HG02840 (cell line): ENCODE data around the gene AMBRA1.
"Not testable (repeated sequence)": the region's sequence is repeated elsewhere in the genome, so short reads cannot be mapped to it uniquely, and the experiment has no call there.

Source experiments
- ATAC-seq: cut with Tn5 transposase; IDR thresholded peaks from one replicate; pipeline ENCODE4 v1.9.1; 2021; ENCODE audit warnings: mild to moderate bottlenecking, moderate library complexity, moderate number of reproducible peaks; ENCODE audit not compliant: unreplicated experiment, low FRiP score

AMBRA1 gene

GRCh38 chr11:46588131-46588530, 5.7 kb downstream of the AMBRA1 start:
- no peak for ATAC-seq

- ATAC-seq, result not testable (repeated sequence)
These were observed 10.3 kb downstream of the AMBRA1 start for GRCh38 chr11:46583513-46583912.

DNA sequence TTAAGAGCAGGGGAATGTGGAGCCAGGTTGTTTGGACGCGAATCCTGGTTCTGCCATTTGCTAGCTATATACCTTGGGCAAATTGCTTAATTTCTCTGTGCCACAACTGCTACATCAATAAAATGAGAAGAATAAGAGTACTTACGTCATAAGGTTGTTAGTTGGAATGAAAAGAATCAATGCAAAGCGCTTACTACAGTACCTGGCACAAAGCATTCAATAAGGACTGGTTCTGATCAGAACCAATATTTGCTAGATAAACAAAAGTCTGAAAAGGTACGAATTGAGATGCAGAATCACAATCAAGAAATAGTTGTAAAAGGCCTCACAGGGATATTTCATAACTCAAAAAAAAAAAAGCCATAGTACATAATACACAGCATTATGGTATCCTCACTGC, 11.2 kb downstream of the AMBRA1 start:
- ATAC-seq, result no peak

GRCh38 chr11:46577058-46577457, 16.8 kb downstream of the AMBRA1 start:
- no peak for ATAC-seq

GRCh38 chr11:46574656-46575055, 19.2 kb downstream of the AMBRA1 start:
- ATAC-seq, result no peak

- no peak for ATAC-seq
These were observed 22.9 kb downstream of the AMBRA1 start for GRCh38 chr11:46570790-46571398.

DNA sequence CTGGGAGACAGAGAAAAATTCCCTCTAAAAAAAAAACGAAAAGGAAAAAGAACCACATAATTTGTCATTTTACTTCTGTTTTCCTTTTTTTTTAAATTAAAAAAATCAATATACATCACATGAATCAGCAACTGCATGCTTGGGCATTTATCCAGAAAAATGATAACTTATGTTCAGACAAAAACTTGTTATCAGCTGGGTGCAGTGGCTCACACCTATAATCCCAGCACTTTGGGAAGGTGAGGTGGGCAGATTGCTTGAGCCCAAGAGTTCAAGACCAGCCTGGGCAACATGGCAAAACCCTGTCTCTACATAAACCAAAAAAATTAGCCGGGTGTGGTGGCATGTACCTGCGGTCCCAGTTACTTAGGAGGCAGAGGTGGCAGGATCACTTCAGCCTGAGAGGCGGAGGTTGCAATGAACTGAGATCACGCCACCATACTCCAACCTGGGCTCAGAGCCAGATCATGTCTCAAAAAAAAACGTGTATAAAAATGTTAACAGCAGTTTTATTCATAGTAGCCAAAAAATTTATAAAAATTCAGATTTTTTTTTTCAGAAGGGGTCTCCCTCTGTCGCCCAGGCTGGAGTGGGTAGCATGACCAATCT, 28.5 kb downstream of the AMBRA1 start:
- no peak for ATAC-seq

GRCh38 chr11:46564459-46564858, 29.4 kb downstream of the AMBRA1 start:
- no peak for ATAC-seq

DNA sequence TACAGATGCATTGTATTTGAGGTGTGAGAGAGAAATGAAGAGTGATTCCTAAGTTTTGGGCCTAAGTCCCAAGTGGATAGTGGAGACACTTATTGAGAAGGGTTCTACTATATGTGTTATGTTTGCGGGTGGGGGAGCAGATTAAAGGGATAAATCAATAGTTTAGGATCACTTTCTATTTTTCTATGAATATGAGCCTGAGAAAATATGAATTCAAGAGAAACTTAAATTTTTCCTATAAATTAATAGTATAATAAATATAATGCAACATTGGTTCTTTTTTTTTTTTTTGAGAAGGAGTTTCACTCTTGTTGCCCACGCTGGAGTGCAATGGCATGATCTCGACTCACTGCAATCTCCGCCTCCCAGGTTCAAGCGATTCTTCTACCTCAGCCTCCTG, 31.3 kb downstream of the AMBRA1 start:
- no peak for ATAC-seq

DNA sequence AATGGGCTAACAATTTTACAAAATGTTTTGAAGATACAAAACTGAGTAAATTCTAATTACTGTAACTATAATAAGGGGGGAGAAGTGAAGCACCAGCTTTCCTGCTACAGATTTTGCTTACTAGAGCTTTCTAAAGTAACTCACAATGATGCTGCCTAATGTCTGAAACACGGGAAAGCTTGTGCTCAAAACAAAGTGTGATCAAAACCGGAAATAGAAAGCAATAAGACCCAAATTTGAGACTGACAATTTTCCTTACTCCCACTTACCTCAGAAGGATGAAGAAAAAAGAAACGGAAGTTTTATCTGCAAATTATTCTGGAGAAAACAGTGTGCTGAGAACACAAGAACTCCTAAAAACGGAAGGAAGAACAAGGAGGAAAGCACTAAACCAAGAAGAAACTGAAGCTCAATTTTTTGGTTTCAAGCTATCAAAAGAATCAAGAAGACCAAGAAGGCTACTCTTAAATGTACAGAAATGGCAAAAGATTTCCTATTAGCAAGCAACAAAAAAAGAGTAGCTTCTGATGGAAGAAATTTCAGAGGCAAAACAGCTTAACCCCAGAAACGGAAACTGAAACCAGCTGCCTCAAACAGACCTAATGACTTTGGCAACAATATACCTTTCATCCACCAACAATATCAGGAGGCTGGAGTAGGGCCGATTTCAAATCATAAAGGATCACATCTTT, 33.4 kb downstream of the AMBRA1 start:
- no peak for ATAC-seq

DNA sequence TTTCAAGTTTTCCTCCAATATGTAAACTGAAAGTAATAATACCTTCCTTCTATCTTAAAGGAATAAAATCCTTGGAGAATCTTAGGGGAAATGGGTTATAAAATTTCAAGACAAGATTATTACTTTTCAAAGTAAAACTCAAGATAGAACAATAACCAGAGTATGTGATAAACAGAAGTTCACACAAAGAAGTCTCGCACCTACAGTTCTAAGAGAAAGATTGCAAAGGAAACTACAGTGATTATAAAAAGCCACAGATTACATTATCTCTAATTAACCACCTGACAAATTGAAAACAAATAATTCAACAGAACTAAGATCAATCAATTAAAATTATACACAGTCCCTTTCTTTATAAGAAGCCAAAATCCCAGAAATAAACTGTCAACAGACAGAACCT, 34.0 kb downstream of the AMBRA1 start:
- no peak for ATAC-seq

DNA sequence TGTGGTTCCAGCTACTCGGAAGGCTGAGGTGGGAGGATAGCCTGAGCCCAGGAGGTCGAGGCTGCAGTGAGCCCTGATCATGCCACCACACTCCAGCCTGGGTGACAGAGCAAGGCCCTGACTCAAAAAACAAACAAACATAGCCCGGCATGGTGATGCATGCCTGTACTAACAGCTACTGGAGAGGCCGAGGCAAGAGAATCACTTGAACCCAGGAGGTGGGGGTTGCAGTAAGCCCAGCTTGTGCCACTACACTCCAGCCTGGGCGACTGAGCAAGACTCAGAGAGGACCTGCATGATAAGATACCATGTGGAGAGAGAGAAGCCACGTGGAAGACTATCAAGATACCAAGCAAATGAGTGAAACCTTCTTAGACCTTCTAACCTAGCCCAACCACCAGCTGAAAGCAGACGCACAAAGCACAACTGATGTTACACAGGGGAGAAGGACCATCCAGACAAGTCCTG, 36.1 kb downstream of the AMBRA1 start:
- ATAC-seq, result no peak

DNA sequence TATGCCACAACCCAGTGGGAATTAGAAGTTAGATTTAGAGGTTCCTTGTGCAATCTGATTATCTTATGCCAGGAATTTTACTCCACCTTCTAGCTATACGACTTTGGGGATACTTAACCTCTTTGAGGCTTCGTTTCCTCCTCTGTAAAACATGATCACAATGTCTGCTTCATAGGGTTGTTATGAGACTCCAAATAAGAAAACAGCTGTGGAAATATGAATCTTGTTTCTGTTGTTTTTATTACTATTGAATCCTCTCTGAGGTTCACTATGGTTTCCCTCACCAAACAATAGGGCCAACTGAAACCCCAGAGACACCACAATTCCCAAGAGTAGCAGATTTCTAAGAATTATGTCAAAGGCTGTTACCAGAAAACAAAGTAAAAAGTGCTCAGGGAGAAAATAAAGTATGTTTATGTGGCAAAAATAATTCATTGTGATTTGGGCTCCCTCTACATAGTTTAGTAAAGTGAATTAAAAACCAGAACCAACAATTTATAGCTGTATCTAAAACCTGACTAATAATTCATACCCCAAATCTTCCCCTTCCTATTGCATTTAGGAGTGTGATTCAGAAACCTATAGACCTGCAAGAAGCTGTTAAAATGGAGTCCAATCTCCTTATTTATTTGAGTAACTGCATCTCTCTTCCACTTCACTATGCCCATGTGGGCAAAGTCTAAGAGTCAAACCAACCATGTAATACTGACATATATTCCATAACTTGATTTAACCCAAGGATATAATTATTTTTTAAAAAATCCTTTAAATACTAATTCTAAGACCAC, 38.4 kb downstream of the AMBRA1 start:
- ATAC-seq, result no peak

DNA sequence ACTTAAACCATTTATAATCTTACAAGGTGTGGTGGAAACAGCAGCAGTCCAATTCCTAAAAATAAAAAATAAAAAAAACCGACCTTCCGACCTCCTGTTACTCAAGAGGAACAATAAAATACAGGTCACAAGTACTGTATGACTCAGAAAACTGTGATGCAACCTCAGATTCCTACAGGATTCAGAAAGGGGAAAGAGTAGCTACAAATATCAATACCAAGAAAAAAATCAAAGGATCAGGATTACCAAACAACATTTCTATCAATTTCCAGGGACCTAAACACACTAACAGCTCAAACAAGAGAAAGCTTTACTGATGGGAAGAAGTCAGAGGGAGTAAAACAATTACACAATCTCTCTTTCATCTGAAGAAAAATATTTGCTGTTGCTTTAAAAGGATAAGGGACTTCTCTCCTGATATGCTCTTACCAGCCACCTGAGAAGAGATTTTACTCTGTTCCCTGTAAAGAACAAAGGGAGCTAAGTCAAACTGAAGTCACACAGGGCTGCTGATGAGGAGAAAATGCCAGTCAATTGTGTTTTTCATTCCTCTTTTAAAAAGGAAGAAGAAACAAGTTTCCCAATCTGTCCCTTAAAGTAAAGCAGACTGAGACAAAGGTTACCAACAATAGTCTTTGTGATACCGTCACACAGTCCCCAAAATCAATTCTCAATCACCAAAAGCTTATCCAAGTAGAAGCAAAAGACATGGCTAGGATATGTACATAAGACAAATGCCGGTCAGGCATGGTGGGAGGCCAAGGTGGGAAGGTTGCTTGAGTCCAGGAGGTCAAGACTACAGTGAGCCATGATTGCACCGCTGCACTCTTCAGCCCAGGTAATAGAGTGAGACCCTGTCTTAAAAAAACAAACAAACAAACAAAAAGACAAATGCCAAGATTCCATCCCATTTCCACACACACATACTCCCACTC, 39.3 kb downstream of the AMBRA1 start:
- no peak for ATAC-seq

GRCh38 chr11:46553814-46554212, 40.0 kb downstream of the AMBRA1 start:
- no peak for ATAC-seq

DNA sequence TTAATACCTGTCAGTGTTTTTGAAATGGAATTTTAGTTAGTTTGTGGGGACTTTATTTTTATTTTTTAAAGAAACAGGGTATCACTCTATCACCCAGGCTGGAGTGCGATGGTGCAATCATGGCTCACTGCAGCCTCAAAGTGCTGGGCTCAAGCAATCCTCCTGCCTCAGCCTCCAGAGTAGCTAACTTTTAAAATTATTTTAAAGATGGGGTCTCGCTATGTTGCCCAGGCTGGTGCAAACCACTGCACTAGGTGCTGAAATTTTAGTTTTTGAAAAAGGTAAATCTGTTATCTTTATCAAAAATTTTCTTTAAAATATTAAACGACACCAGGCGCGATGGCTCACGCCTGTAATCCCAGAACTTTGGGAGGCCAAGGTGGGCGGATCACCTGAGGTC, 42.6 kb downstream of the AMBRA1 start:
- no peak for ATAC-seq

- ATAC-seq, result no peak
These were observed 46.2 kb downstream of the AMBRA1 start for GRCh38 chr11:46547579-46547978.

- ATAC-seq, result no peak
These were observed 50.3 kb downstream of the AMBRA1 start for GRCh38 chr11:46543564-46543963.

GRCh38 chr11:46541593-46542371, 52.0 kb downstream of the AMBRA1 start:
- ATAC-seq, result no peak
